HL-60 (cell line): ENCODE results near the gene PAK4.

Experiments used
- DNase-seq, 2 experiments: peaks; one replicate each; pipeline ENCODE4 v3.0.0-alpha.2; 2010 to 2020; ENCODE audit warnings: low read depth in 1 of 2, low spot score in 1 of 2
- H3K27ac ChIP-seq: fragments of 250-450 bp; sonication (Bioruptor Pico); replicated peaks from 2 replicates; pipeline ENCODE4 v1.5.1; 2020; ENCODE audit warnings: mild to moderate bottlenecking, moderate library complexity
- H3K27me3 ChIP-seq: fragments of 250-450 bp; sonication (Bioruptor Pico); 2 replicates; pipeline ENCODE4 v1.5.1; 2021; ENCODE audit warnings: mild to moderate bottlenecking, moderate library complexity; ENCODE audit not compliant: insufficient read depth, poor library complexity, severe bottlenecking
- H3K4me3 ChIP-seq: replicated peaks from 2 replicates; pipeline ENCODE4 v1.5.1; 2011; ENCODE audit warnings: mild to moderate bottlenecking, control low read depth, low read length; ENCODE audit not compliant: insufficient read depth
- GABPA ChIP-seq: IDR thresholded peaks from 2 replicates; pipeline ENCODE4 v1.6.1; 2012; ENCODE audit warnings: low read depth
- POLR2AphosphoS5 ChIP-seq: IDR thresholded peaks from 2 replicates; pipeline ENCODE4 v1.6.1; 2012; ENCODE audit warnings: low read depth
- SPI1 ChIP-seq: IDR thresholded peaks from 2 replicates; pipeline ENCODE4 v1.6.1; 2012; ENCODE audit warnings: low read depth, mild to moderate bottlenecking, borderline replicate concordance
- TF ChIP-seq, protein P1 (sequence below): IDR thresholded peaks from 2 replicates; pipeline ENCODE4 v1.6.1; 2012; ENCODE audit warnings: low read depth; ENCODE audit not compliant: insufficient replicate concordance
- TF ChIP-seq, protein P2 (sequence below): IDR thresholded peaks from one replicate; pipeline ENCODE4 v1.5.1; 2011; ENCODE audit warnings: low read length, control low read depth, inconsistent platforms; ENCODE audit not compliant: insufficient read depth

Gene PAK4

GRCh38 chr19:39155741-39156140, 30.2 kb downstream of the PAK4 start:
- H3K27me3 ChIP-seq, result no peaks in the 10 kb centered on the region
- TF ChIP-seq, protein P1, sequence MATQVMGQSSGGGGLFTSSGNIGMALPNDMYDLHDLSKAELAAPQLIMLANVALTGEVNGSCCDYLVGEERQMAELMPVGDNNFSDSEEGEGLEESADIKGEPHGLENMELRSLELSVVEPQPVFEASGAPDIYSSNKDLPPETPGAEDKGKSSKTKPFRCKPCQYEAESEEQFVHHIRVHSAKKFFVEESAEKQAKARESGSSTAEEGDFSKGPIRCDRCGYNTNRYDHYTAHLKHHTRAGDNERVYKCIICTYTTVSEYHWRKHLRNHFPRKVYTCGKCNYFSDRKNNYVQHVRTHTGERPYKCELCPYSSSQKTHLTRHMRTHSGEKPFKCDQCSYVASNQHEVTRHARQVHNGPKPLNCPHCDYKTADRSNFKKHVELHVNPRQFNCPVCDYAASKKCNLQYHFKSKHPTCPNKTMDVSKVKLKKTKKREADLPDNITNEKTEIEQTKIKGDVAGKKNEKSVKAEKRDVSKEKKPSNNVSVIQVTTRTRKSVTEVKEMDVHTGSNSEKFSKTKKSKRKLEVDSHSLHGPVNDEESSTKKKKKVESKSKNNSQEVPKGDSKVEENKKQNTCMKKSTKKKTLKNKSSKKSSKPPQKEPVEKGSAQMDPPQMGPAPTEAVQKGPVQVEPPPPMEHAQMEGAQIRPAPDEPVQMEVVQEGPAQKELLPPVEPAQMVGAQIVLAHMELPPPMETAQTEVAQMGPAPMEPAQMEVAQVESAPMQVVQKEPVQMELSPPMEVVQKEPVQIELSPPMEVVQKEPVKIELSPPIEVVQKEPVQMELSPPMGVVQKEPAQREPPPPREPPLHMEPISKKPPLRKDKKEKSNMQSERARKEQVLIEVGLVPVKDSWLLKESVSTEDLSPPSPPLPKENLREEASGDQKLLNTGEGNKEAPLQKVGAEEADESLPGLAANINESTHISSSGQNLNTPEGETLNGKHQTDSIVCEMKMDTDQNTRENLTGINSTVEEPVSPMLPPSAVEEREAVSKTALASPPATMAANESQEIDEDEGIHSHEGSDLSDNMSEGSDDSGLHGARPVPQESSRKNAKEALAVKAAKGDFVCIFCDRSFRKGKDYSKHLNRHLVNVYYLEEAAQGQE, result no peak
- TF ChIP-seq SPI1 (no peak), POLR2AphosphoS5 (no peak), GABPA (no peak)
- TF ChIP-seq, protein P2, sequence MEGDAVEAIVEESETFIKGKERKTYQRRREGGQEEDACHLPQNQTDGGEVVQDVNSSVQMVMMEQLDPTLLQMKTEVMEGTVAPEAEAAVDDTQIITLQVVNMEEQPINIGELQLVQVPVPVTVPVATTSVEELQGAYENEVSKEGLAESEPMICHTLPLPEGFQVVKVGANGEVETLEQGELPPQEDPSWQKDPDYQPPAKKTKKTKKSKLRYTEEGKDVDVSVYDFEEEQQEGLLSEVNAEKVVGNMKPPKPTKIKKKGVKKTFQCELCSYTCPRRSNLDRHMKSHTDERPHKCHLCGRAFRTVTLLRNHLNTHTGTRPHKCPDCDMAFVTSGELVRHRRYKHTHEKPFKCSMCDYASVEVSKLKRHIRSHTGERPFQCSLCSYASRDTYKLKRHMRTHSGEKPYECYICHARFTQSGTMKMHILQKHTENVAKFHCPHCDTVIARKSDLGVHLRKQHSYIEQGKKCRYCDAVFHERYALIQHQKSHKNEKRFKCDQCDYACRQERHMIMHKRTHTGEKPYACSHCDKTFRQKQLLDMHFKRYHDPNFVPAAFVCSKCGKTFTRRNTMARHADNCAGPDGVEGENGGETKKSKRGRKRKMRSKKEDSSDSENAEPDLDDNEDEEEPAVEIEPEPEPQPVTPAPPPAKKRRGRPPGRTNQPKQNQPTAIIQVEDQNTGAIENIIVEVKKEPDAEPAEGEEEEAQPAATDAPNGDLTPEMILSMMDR, result no peak
- DNase-seq, result no peak
- no peak overlapping the region for H3K27ac ChIP-seq
- no peak overlapping the region for H3K4me3 ChIP-seq

- DNase-seq, result no peak
- no peak overlapping the region for H3K27ac ChIP-seq
These were observed 31.0 kb downstream of the PAK4 start for GRCh38 chr19:39156326-39157230.

DNA sequence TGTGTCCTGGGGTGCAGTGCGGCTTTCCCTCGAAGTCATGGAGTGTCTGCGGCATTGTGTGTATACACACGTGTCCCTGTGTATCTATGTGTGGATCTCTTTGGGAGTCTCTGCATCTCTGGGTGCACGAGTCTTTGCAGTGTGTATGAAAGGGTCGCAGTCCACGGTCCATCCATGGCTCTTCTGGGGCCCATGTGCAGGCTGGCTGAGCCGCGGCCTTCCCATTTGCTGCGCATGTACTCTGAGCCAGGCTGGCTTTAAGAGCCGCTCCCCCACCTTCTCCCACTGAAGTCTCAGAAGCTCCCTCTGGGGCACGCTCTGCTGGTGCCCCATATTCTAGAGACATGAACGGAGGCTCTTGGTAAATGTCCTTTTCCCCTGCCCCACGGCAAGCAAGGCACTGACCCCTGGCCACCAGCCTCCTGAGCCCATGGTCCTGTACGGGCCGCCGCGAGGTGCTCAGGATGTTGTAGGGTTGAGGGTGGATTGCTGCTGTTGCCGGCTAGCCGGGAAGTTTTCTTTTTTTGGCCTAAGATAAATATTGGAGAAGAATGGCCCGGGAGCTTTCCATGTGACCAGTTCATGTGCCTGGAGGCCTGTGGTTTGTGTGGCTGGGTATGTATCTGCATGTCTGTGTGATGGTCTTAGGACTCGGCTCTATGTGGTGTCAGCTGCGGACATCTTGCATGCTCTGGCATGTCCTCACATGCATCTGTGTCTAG, 31.9 kb downstream of the PAK4 start:
- no peak for DNase-seq
- Histone ChIP-seq H3K27ac (no peak overlapping the region), H3K27me3 (no peaks in the 10 kb centered on the region), H3K4me3 (no peak overlapping the region)
- TF ChIP-seq POLR2AphosphoS5, result no peak

More at GRCh38 chr19:39156326-39157230, 31.0 kb downstream of the PAK4 start:
- H3K4me3 ChIP-seq, result no peak overlapping the region
- TF ChIP-seq POLR2AphosphoS5 (no peak), GABPA (no peak), SPI1 (no peak)
- TF ChIP-seq, protein P2, result no peak
- TF ChIP-seq, protein P1, result no peak
- no peaks in the 10 kb centered on the region for H3K27me3 ChIP-seq

DNA sequence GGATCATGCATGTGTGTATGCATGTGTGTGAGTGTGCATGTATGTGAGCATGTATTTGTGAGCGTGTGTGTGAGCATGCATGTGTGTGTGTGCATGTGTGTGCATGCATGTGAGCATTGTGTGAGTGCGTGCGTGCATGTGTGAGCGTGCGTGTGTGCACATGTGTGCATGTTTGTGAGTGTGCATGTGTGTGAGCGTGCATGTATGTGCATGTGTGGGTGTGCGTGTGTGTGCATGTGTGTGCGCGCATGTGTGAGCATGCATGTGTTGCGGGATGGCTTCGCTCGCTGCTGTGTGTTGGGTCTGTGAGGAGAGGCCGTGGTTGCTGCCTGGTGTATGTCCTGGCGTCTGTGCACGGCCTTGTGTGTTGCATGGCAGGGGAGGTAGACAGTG, 32.4 kb downstream of the PAK4 start:
- Histone ChIP-seq H3K27me3 (no peaks in the 10 kb centered on the region), H3K4me3 (no peak overlapping the region), H3K27ac (no peak overlapping the region)
- no peak for DNase-seq
- TF ChIP-seq, protein P1, result no peak
- TF ChIP-seq, protein P2, result no peak
- no peak for TF ChIP-seq GABPA
- TF ChIP-seq POLR2AphosphoS5, result no peak
- no peak for TF ChIP-seq SPI1
